ENCODE measurements around the gene MTG2.

DNA sequence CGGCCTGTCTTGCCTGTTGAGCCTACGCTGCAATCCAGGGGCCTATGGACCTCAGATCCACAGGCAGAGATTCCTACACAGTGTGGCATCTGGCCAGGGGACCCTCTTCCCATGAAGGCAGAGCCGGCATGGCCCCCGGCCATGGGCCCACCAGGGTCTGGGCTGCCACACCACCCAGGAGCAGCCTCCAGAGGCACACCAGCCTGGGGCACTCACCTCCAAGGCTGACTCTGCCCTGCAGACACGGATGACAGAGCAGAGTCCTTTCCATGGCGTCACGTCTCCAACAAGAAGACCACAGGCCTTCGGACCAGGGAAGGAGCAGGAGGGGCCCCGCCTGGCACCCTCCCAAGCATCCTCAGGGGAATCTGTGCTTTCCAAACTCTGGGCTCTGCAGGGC, 40.7 kb downstream of the MTG2 start:
- TF ChIP-seq, protein P1, sequence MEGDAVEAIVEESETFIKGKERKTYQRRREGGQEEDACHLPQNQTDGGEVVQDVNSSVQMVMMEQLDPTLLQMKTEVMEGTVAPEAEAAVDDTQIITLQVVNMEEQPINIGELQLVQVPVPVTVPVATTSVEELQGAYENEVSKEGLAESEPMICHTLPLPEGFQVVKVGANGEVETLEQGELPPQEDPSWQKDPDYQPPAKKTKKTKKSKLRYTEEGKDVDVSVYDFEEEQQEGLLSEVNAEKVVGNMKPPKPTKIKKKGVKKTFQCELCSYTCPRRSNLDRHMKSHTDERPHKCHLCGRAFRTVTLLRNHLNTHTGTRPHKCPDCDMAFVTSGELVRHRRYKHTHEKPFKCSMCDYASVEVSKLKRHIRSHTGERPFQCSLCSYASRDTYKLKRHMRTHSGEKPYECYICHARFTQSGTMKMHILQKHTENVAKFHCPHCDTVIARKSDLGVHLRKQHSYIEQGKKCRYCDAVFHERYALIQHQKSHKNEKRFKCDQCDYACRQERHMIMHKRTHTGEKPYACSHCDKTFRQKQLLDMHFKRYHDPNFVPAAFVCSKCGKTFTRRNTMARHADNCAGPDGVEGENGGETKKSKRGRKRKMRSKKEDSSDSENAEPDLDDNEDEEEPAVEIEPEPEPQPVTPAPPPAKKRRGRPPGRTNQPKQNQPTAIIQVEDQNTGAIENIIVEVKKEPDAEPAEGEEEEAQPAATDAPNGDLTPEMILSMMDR (IDR thresholded peaks at IDR 0.05 in 2 of 3, conservative IDR thresholded peaks at IDR 0.05 in 1 of 3; ENCODE audit: control insufficient read depth in 2 of 3, extremely low read depth in 1 of 3, insufficient read depth in 1 of 3, low read depth in 3 of 3, low read length in 3 of 3): no peak
- TF ChIP-seq CBFB (IDR thresholded peaks at IDR 0.05; ENCODE audit: low read depth) (no peak), RAD21 (IDR thresholded peaks at IDR 0.05; ENCODE audit: insufficient read depth, low read depth, low read length) (no peak), CREB1 (IDR thresholded peaks at IDR 0.05; ENCODE audit: low read depth) (no peak), TAF1 (IDR thresholded peaks at IDR 0.05; ENCODE audit: borderline replicate concordance, low read depth, low read length) (no peak), BCLAF1 (IDR thresholded peaks at IDR 0.05) (no peak), JUNB (IDR thresholded peaks at IDR 0.05) (no peak), BCL3 (IDR thresholded peaks at IDR 0.05; ENCODE audit: borderline replicate concordance, insufficient read depth, low read depth, low read length, poor library complexity, severe bottlenecking) (no peak), RFX5 (IDR thresholded peaks at IDR 0.05; ENCODE audit: low read depth, low read length) (no peak)
- TF ChIP-seq, protein P2, sequence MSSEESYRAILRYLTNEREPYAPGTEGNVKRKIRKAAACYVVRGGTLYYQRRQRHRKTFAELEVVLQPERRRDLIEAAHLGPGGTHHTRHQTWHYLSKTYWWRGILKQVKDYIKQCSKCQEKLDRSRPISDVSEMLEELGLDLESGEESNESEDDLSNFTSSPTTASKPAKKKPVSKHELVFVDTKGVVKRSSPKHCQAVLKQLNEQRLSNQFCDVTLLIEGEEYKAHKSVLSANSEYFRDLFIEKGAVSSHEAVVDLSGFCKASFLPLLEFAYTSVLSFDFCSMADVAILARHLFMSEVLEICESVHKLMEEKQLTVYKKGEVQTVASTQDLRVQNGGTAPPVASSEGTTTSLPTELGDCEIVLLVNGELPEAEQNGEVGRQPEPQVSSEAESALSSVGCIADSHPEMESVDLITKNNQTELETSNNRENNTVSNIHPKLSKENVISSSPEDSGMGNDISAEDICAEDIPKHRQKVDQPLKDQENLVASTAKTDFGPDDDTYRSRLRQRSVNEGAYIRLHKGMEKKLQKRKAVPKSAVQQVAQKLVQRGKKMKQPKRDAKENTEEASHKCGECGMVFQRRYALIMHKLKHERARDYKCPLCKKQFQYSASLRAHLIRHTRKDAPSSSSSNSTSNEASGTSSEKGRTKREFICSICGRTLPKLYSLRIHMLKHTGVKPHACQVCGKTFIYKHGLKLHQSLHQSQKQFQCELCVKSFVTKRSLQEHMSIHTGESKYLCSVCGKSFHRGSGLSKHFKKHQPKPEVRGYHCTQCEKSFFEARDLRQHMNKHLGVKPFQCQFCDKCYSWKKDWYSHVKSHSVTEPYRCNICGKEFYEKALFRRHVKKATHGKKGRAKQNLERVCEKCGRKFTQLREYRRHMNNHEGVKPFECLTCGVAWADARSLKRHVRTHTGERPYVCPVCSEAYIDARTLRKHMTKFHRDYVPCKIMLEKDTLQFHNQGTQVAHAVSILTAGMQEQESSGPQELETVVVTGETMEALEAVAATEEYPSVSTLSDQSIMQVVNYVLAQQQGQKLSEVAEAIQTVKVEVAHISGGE (CRISPR knock-in tag; IDR thresholded peaks at IDR 0.05): no peak
- TF ChIP-seq, protein P3, sequence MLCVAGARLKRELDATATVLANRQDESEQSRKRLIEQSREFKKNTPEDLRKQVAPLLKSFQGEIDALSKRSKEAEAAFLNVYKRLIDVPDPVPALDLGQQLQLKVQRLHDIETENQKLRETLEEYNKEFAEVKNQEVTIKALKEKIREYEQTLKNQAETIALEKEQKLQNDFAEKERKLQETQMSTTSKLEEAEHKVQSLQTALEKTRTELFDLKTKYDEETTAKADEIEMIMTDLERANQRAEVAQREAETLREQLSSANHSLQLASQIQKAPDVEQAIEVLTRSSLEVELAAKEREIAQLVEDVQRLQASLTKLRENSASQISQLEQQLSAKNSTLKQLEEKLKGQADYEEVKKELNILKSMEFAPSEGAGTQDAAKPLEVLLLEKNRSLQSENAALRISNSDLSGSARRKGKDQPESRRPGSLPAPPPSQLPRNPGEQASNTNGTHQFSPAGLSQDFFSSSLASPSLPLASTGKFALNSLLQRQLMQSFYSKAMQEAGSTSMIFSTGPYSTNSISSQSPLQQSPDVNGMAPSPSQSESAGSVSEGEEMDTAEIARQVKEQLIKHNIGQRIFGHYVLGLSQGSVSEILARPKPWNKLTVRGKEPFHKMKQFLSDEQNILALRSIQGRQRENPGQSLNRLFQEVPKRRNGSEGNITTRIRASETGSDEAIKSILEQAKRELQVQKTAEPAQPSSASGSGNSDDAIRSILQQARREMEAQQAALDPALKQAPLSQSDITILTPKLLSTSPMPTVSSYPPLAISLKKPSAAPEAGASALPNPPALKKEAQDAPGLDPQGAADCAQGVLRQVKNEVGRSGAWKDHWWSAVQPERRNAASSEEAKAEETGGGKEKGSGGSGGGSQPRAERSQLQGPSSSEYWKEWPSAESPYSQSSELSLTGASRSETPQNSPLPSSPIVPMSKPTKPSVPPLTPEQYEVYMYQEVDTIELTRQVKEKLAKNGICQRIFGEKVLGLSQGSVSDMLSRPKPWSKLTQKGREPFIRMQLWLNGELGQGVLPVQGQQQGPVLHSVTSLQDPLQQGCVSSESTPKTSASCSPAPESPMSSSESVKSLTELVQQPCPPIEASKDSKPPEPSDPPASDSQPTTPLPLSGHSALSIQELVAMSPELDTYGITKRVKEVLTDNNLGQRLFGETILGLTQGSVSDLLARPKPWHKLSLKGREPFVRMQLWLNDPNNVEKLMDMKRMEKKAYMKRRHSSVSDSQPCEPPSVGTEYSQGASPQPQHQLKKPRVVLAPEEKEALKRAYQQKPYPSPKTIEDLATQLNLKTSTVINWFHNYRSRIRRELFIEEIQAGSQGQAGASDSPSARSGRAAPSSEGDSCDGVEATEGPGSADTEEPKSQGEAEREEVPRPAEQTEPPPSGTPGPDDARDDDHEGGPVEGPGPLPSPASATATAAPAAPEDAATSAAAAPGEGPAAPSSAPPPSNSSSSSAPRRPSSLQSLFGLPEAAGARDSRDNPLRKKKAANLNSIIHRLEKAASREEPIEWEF (IDR thresholded peaks at IDR 0.05; ENCODE audit: insufficient replicate concordance, low read depth, low read length): no peak

All from GM12878 (cell line).